Left ventricle myocardium inferior (tissue), 1 donor: ENCODE results near the gene EXOG. TPM values are rescaled to one million over a fixed set of nuclear protein-coding genes. Genes with fewer than 3 reads are reported as not detected.

Experiments
- DNase-seq: peaks from one replicate; pipeline ENCODE4 v3.0.0-alpha.2; 2020
- H3K27ac ChIP-seq: fragments of 200-600 bp; replicated peaks from 2 replicates; pipeline ENCODE4 v1.8.0; 2021
- H3K27me3 ChIP-seq: fragments of 200-600 bp; 2 replicates; pipeline ENCODE4 v1.8.0; 2021; ENCODE audit warnings: low read depth
- H3K36me3 ChIP-seq: fragments of 200-600 bp; 2 replicates; pipeline ENCODE4 v1.8.0; 2021
- H3K4me1 ChIP-seq: fragments of 200-600 bp; 2 replicates; pipeline ENCODE4 v1.8.0; 2021
- H3K4me3 ChIP-seq: fragments of 200-600 bp; 2 replicates; pipeline ENCODE4 v1.8.0; 2021; ENCODE audit warnings: mild to moderate bottlenecking, moderate library complexity
- H3K9me3 ChIP-seq: fragments of 200-600 bp; replicated peaks from 2 replicates; pipeline ENCODE4 v1.8.0; 2021
- intact Hi-C: fragments of 100-400 bp; cut with micrococcal nuclease; formaldehyde crosslinking; loops from one replicate; pipeline ENCODE4 v1.11.0; 2022
- total RNA-seq: library from RNA; stranded (reverse); fragmentation: NEBNext Ultra II Directional; extraction: Animal tissue kit (Norgen Biotek cat#: 25700); gene quantifications from one replicate; pipeline ENCODE4 v1.2.1, GENCODE V29; 2021
- TF ChIP-seq, protein P1 (sequence below): fragments of 200-600 bp; IDR thresholded peaks from 2 replicates; pipeline ENCODE4 v1.8.0; 2021; ENCODE audit warnings: antibody characterized with exemption, mild to moderate bottlenecking, borderline replicate concordance
- donor health status: DM: no; HTN: yes; CAD: no; lungs with severe emphysema.

The EXOG gene
- total RNA-seq, 1 donor from 2014 or later = 27.9 TPM

DNA sequence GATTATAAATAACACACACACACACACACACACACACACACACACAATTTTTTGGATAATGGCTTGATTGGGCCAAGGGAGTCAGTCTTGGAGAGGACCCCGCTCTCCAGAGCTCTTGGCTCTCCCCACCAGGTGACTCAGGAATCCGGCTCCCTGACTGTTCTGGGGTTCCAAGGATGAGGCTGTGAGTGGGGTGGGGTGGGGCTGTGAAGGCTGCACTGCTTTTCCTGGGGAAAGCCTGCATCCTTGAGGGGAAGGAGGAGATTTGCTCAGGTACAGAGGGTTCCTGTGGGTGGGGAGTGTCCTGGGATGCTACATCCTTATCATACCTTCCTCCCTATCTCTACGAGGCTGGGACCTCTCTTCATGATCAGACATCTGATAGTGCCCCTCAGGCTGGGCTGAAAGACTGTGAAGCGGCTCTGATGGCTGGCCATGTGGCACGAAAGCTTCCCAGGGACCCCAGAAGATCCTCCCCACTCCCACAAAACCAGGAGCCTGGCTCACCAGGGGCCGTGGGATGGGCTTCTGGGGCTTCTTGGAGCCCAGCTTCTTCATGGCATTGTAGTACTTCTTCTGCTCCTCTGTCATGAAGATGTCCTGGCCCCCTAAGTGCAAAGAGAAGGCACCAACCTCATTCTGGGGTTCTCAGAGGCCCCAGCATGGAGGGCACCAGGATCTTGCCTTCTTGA, 59.2 kb downstream of the EXOG start:
- Histone ChIP-seq H3K4me1 (no peaks in the 10 kb centered on the region), H3K9me3 (no peaks in the 10 kb centered on the region), H3K27ac (peak overlapping the region; percentile 8), H3K4me3 (no peak overlapping the region), H3K27me3 (no peaks in the 10 kb centered on the region), H3K36me3 (peaks cover 76% of the 10 kb centered on the region)
- TF ChIP-seq, protein P1, sequence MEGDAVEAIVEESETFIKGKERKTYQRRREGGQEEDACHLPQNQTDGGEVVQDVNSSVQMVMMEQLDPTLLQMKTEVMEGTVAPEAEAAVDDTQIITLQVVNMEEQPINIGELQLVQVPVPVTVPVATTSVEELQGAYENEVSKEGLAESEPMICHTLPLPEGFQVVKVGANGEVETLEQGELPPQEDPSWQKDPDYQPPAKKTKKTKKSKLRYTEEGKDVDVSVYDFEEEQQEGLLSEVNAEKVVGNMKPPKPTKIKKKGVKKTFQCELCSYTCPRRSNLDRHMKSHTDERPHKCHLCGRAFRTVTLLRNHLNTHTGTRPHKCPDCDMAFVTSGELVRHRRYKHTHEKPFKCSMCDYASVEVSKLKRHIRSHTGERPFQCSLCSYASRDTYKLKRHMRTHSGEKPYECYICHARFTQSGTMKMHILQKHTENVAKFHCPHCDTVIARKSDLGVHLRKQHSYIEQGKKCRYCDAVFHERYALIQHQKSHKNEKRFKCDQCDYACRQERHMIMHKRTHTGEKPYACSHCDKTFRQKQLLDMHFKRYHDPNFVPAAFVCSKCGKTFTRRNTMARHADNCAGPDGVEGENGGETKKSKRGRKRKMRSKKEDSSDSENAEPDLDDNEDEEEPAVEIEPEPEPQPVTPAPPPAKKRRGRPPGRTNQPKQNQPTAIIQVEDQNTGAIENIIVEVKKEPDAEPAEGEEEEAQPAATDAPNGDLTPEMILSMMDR = no peak
- no peak for DNase-seq
- intact Hi-C loops = no loop called here

- H3K36me3 ChIP-seq = peaks cover 71% of the 10 kb centered on the region
- intact Hi-C loops = no loop called here
- TF ChIP-seq, protein P1 = no peak
Measured at GRCh38 chr3:38555926-38556325, 59.8 kb downstream of the EXOG start.

DNA sequence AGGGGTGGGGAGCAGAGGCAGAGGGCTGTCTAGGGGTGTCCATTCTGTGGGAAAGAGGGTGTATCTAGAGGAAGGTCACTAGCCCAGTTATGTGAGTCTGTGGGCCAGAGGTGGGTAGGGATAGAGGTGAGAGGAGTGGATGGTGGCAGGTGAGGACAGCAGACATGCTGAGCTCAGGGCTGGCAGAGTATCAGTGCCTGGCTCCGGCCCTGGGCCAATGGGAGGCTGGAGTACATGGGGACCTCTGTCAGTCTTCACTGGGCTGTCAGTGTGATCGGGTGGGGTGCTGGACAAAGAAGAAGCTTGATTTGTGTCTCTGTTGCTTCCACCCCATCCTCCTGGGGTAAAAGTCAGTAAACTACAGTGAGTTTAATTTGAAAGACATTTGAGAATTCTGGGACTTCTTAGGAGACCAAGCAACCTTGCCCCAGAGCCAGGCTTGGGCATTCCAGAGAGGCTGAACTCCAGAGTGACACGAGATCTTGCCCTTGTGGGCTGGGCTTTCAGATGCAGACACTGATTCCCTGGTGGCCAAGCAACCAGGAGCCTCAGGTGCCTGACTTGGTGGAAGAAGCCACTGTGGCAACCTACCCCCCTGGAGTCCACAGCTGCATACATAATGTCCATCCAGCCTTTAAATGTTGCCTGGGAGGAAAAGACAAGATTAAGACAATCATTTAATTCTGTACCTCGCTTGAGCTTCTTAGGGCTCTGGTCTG, 60.7 kb downstream of the EXOG start:
- H3K4me1 ChIP-seq = peaks cover 3% of the 10 kb centered on the region
- intact Hi-C loops = no loop called here
- peak overlapping the region; percentile 16 for H3K27ac ChIP-seq
- no peaks in the 10 kb centered on the region for H3K9me3 ChIP-seq
- DNase-seq = no peak
- H3K27me3 ChIP-seq = no peaks in the 10 kb centered on the region
- H3K36me3 ChIP-seq = peaks cover 68% of the 10 kb centered on the region
- TF ChIP-seq, protein P1 = no peak
- H3K4me3 ChIP-seq = no peak overlapping the region

More at GRCh38 chr3:38555926-38556325, 59.8 kb downstream of the EXOG start:
- no peak overlapping the region for H3K4me3 ChIP-seq
- no peaks in the 10 kb centered on the region for H3K27me3 ChIP-seq
- DNase-seq = no peak
- H3K4me1 ChIP-seq = no peaks in the 10 kb centered on the region
- peak overlapping the region; percentile 8 for H3K27ac ChIP-seq
- H3K9me3 ChIP-seq = no peaks in the 10 kb centered on the region

DNA sequence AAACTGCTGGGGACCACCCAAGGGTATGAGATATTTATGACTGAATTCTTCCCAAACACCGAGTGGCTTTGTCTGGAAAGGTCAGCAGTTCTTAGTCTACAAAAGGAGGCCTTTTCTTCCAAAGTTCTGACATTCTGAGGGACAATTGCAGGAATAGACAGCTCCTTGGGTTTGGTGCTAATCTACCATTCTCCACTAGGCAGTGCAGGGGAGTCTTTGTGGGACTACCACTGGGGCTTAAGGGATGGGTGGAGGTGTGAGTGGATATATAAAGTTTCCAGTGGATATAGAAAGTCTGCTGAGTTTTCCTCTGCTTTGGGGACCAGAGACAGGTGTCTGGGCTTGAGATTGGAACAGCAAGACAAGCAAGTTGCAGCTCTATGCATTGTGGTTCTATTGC, 62.7 kb downstream of the EXOG start:
- no peaks in the 10 kb centered on the region for H3K9me3 ChIP-seq
- H3K4me3 ChIP-seq = no peak overlapping the region
- TF ChIP-seq, protein P1 = no peak
- H3K36me3 ChIP-seq = peaks cover 59% of the 10 kb centered on the region
- intact Hi-C loops = no loop called here
- peaks cover 15% of the 10 kb centered on the region for H3K4me1 ChIP-seq
- no peak for DNase-seq
- H3K27ac ChIP-seq = no peak overlapping the region
- no peaks in the 10 kb centered on the region for H3K27me3 ChIP-seq

GRCh38 chr3:38560284-38560683, 64.1 kb downstream of the EXOG start:
- H3K36me3 ChIP-seq = peaks cover 58% of the 10 kb centered on the region
- no peak for DNase-seq
- intact Hi-C loops = no loop called here
- H3K27ac ChIP-seq = no peak overlapping the region
- no peaks in the 10 kb centered on the region for H3K27me3 ChIP-seq
- TF ChIP-seq, protein P1 = peak; percentile 25
- H3K9me3 ChIP-seq = no peaks in the 10 kb centered on the region
- peaks cover 15% of the 10 kb centered on the region for H3K4me1 ChIP-seq
- no peak overlapping the region for H3K4me3 ChIP-seq
